ENCODE results near the gene SCRN3. TPM values are rescaled to one million over a fixed set of nuclear protein-coding genes. Genes with fewer than 3 reads are reported as not detected.
A peak's percentile ranks its signal among the peaks of the same experiment; 100 is the strongest.
"Not testable (repeated sequence)": the region's sequence is repeated elsewhere in the genome, so short reads cannot be mapped to it uniquely, and the experiment has no call there.

The SCRN3 gene
- 18.2 and 19.0 TPM in 2 replicates for total RNA-seq

GRCh38 chr2:174395284-174395968 is at the start of gene SCRN3:
Gene SCRN3, plus strand, starts transcription at chr2:174395730. Its CDS starts 2,554 bp downstream, at chr2:174398284.
- intact Hi-C loops (cut with micrococcal nuclease), result loop anchor here (2.0 to 10.0 kb wide), 2 partner anchors 147 to 1841 kb away; partner anchors contain the start of genes OLA1 and PDK1
- Mint-ChIP-seq H3K36me3 (ENCODE audit: low read depth) (peaks cover 21% of the 10 kb centered on the region), H3K27me3 (no peaks in the 10 kb centered on the region), H3K4me3 (peak within 1 kb of the TSS; percentile 99), H3K27ac (peak within 1 kb of the TSS; percentile 99), H3K9me3 (no peaks in the 10 kb centered on the region), H3K4me1 (peaks cover 30% of the 10 kb centered on the region)
- DNase-seq, result peak; percentile 94

- no peak for DNase-seq
- H3K4me3 Mint-ChIP-seq, result no peak overlapping the region
- H3K27me3 Mint-ChIP-seq, result peaks cover 10% of the 10 kb centered on the region
- peaks cover 19% of the 10 kb centered on the region for H3K36me3 Mint-ChIP-seq (ENCODE audit: low read depth)
- no peaks in the 10 kb centered on the region for H3K9me3 Mint-ChIP-seq
- peaks cover 2% of the 10 kb centered on the region for H3K4me1 Mint-ChIP-seq
- H3K27ac Mint-ChIP-seq, result no peak overlapping the region
- intact Hi-C loops (cut with micrococcal nuclease), result no loop called here
Measured at GRCh38 chr2:174350018-174350417, 45.5 kb upstream of the SCRN3 start.

- Mint-ChIP-seq H3K36me3 (ENCODE audit: low read depth) (peaks cover 19% of the 10 kb centered on the region), H3K4me1 (no peaks in the 10 kb centered on the region), H3K27ac (no peak overlapping the region), H3K4me3 (no peak overlapping the region), H3K9me3 (no peaks in the 10 kb centered on the region), H3K27me3 (peaks cover 5% of the 10 kb centered on the region)
- intact Hi-C loops (cut with micrococcal nuclease), result no loop called here
- no peak for DNase-seq
Measured at GRCh38 chr2:174350593-174351181, 44.8 kb upstream of the SCRN3 start.

- H3K27ac Mint-ChIP-seq, result no peak overlapping the region
- intact Hi-C loops (cut with micrococcal nuclease), result no loop called here
- peaks cover 13% of the 10 kb centered on the region for H3K36me3 Mint-ChIP-seq (ENCODE audit: low read depth)
- no peaks in the 10 kb centered on the region for H3K9me3 Mint-ChIP-seq
- DNase-seq, result no peak
- no peaks in the 10 kb centered on the region for H3K27me3 Mint-ChIP-seq
- no peaks in the 10 kb centered on the region for H3K4me1 Mint-ChIP-seq
- no peak overlapping the region for H3K4me3 Mint-ChIP-seq
Measured at GRCh38 chr2:174353004-174353403, 42.5 kb upstream of the SCRN3 start.

- H3K9me3 Mint-ChIP-seq, result no peaks in the 10 kb centered on the region
- intact Hi-C loops (cut with micrococcal nuclease), result no loop called here
- peaks cover 17% of the 10 kb centered on the region for H3K36me3 Mint-ChIP-seq (ENCODE audit: low read depth)
- no peak overlapping the region for H3K27ac Mint-ChIP-seq
- H3K4me1 Mint-ChIP-seq, result no peaks in the 10 kb centered on the region
- no peak for DNase-seq
- no peak overlapping the region for H3K4me3 Mint-ChIP-seq
- H3K27me3 Mint-ChIP-seq, result no peaks in the 10 kb centered on the region
Measured at GRCh38 chr2:174356347-174356746, 39.2 kb upstream of the SCRN3 start.

GRCh38 chr2:174359663-174360062 is 35.9 kb upstream of the SCRN3 start:
- Mint-ChIP-seq H3K36me3 (ENCODE audit: low read depth) (peaks cover 35% of the 10 kb centered on the region), H3K9me3 (peaks cover 11% of the 10 kb centered on the region)
- DNase-seq; intact Hi-C loops (cut with micrococcal nuclease); H3K4me3 Mint-ChIP-seq; H3K4me1 Mint-ChIP-seq; H3K27me3 Mint-ChIP-seq; H3K27ac Mint-ChIP-seq: not testable (repeated sequence)

GRCh38 chr2:174362949-174363348 is 32.6 kb upstream of the SCRN3 start:
- H3K27me3 Mint-ChIP-seq, result no peaks in the 10 kb centered on the region
- H3K27ac Mint-ChIP-seq, result no peak overlapping the region
- H3K4me3 Mint-ChIP-seq, result no peak overlapping the region
- no peak for DNase-seq
- H3K4me1 Mint-ChIP-seq, result no peaks in the 10 kb centered on the region
- intact Hi-C loops (cut with micrococcal nuclease), result no loop called here
- peaks cover 59% of the 10 kb centered on the region for H3K36me3 Mint-ChIP-seq (ENCODE audit: low read depth)
- peaks cover 25% of the 10 kb centered on the region for H3K9me3 Mint-ChIP-seq

- intact Hi-C loops (cut with micrococcal nuclease), result not testable (repeated sequence)
- H3K36me3 Mint-ChIP-seq (ENCODE audit: low read depth), result peaks cover 65% of the 10 kb centered on the region
Measured at GRCh38 chr2:174363492-174364225, 31.9 kb upstream of the SCRN3 start.

GRCh38 chr2:174364628-174365027 is 30.9 kb upstream of the SCRN3 start:
- Mint-ChIP-seq H3K27ac (no peak overlapping the region), H3K4me3 (no peak overlapping the region), H3K4me1 (peaks cover 3% of the 10 kb centered on the region), H3K9me3 (peaks cover 25% of the 10 kb centered on the region), H3K36me3 (ENCODE audit: low read depth) (peaks cover 68% of the 10 kb centered on the region), H3K27me3 (no peaks in the 10 kb centered on the region)
- intact Hi-C loops (cut with micrococcal nuclease), result no loop called here
- no peak for DNase-seq

More at GRCh38 chr2:174363492-174364225, 31.9 kb upstream of the SCRN3 start:
- H3K9me3 Mint-ChIP-seq, result peaks cover 25% of the 10 kb centered on the region
- not testable (repeated sequence) for H3K27me3 Mint-ChIP-seq, H3K4me1 Mint-ChIP-seq, H3K4me3 Mint-ChIP-seq, H3K27ac Mint-ChIP-seq, DNase-seq

GRCh38 chr2:174365571-174365970 is 30.0 kb upstream of the SCRN3 start:
- DNase-seq, result no peak
- Mint-ChIP-seq H3K27ac (no peak overlapping the region), H3K27me3 (no peaks in the 10 kb centered on the region), H3K4me3 (no peak overlapping the region), H3K4me1 (peaks cover 3% of the 10 kb centered on the region), H3K36me3 (ENCODE audit: low read depth) (peaks cover 69% of the 10 kb centered on the region), H3K9me3 (peaks cover 25% of the 10 kb centered on the region)
- intact Hi-C loops (cut with micrococcal nuclease), result no loop called here

GRCh38 chr2:174368691-174369090 is 26.8 kb upstream of the SCRN3 start:
- H3K4me3 Mint-ChIP-seq, result no peak overlapping the region
- intact Hi-C loops (cut with micrococcal nuclease), result no loop called here
- H3K27ac Mint-ChIP-seq, result no peak overlapping the region
- H3K27me3 Mint-ChIP-seq, result no peaks in the 10 kb centered on the region
- no peak for DNase-seq
- peaks cover 3% of the 10 kb centered on the region for H3K4me1 Mint-ChIP-seq
- H3K36me3 Mint-ChIP-seq (ENCODE audit: low read depth), result peaks cover 62% of the 10 kb centered on the region
- H3K9me3 Mint-ChIP-seq, result peaks cover 21% of the 10 kb centered on the region

- DNase-seq, result no peak
- peaks cover 42% of the 10 kb centered on the region for H3K36me3 Mint-ChIP-seq (ENCODE audit: low read depth)
- H3K4me1 Mint-ChIP-seq, result no peaks in the 10 kb centered on the region
- no peak overlapping the region for H3K27ac Mint-ChIP-seq
- no peaks in the 10 kb centered on the region for H3K27me3 Mint-ChIP-seq
- intact Hi-C loops (cut with micrococcal nuclease), result no loop called here
- H3K4me3 Mint-ChIP-seq, result no peak overlapping the region
- H3K9me3 Mint-ChIP-seq, result no peaks in the 10 kb centered on the region
Measured at GRCh38 chr2:174376967-174377366, 18.6 kb upstream of the SCRN3 start.

- Mint-ChIP-seq H3K36me3 (ENCODE audit: low read depth) (peaks cover 35% of the 10 kb centered on the region), H3K27me3 (no peaks in the 10 kb centered on the region), H3K9me3 (no peaks in the 10 kb centered on the region), H3K4me1 (peaks cover 6% of the 10 kb centered on the region), H3K4me3 (no peak overlapping the region), H3K27ac (no peak overlapping the region)
- intact Hi-C loops (cut with micrococcal nuclease), result no loop called here
- DNase-seq, result no peak
Measured at GRCh38 chr2:174383796-174384195, 11.7 kb upstream of the SCRN3 start.

GRCh38 chr2:174385201-174385600 is 10.3 kb upstream of the SCRN3 start:
- intact Hi-C loops (cut with micrococcal nuclease), result no loop called here
- Mint-ChIP-seq H3K36me3 (ENCODE audit: low read depth) (peaks cover 39% of the 10 kb centered on the region), H3K27me3 (no peaks in the 10 kb centered on the region), H3K9me3 (no peaks in the 10 kb centered on the region), H3K4me1 (peaks cover 10% of the 10 kb centered on the region), H3K4me3 (no peak overlapping the region), H3K27ac (no peak overlapping the region)
- no peak for DNase-seq
